ENCODE measurements around the gene ADK. TPM values are rescaled to one million over a fixed set of nuclear protein-coding genes. Genes with fewer than 3 reads are reported as not detected.

The ADK gene
- total and polyA plus RNA-seq, 2 of the 13 experiments (the other 11 are each of a cell fraction or from before 2014, with no cell fraction given): 48.6 to 79.1 TPM

- TF ChIP-seq ZFP82 (CRISPR knock-in tag; IDR thresholded peaks at IDR 0.05; ENCODE audit: borderline replicate concordance) (no peak), ZBTB1 (CRISPR knock-in tag; IDR thresholded peaks at IDR 0.05; ENCODE audit: borderline replicate concordance) (no peak), ZBTB38 (CRISPR knock-in tag; IDR thresholded peaks at IDR 0.05) (no peak), THAP8 (CRISPR knock-in tag; IDR thresholded peaks at IDR 0.05; ENCODE audit: borderline replicate concordance) (no peak), ZNF562 (CRISPR knock-in tag; IDR thresholded peaks at IDR 0.05; ENCODE audit: borderline replicate concordance) (no peak)
- TF ChIP-seq, protein P1, sequence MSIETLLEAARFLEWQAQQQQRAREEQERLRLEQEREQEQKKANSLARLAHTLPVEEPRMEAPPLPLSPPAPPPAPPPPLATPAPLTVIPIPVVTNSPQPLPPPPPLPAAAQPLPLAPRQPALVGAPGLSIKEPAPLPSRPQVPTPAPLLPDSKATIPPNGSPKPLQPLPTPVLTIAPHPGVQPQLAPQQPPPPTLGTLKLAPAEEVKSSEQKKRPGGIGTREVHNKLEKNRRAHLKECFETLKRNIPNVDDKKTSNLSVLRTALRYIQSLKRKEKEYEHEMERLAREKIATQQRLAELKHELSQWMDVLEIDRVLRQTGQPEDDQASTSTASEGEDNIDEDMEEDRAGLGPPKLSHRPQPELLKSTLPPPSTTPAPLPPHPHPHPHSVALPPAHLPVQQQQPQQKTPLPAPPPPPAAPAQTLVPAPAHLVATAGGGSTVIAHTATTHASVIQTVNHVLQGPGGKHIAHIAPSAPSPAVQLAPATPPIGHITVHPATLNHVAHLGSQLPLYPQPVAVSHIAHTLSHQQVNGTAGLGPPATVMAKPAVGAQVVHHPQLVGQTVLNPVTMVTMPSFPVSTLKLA (IDR thresholded peaks at IDR 0.05): no peak
Observed at GRCh38 chr10:74344306-74344705, 193.3 kb downstream of the ADK start (continued).

- peaks cover 13% of the 10 kb centered on the region for H3K4me1 ChIP-seq (ENCODE audit: insufficient read depth, low read length)
- H3K27ac ChIP-seq (ENCODE audit: extremely low read length, insufficient read depth, low read length): peak overlapping the region; percentile 30
- ChIA-PET POLR2A (no interaction called here), CTCF (ENCODE audit: low intra/inter-chr PET ratio, low total read pairs) (no interaction called here)
- no peaks in the 10 kb centered on the region for H3K27me3 ChIP-seq (ENCODE audit: control insufficient read depth in 1 of 2, insufficient read depth in 2 of 2, low read length in 2 of 2)
- no peaks in the 10 kb centered on the region for H3K79me2 ChIP-seq (ENCODE audit: insufficient read depth, low read length)
- H4K20me1 ChIP-seq (ENCODE audit: insufficient read depth, low read length): no peaks in the 10 kb centered on the region
- H3K9me3 ChIP-seq (ENCODE audit: low read length): peaks cover 8% of the 10 kb centered on the region; the same call in 1 of the 2 replicates
- H3K9ac ChIP-seq (ENCODE audit: insufficient read depth, low read depth, low read length): no peak overlapping the region
- intact Hi-C loops (cut with micrococcal nuclease; ENCODE audit: unreplicated experiment): no loop called here
- WGBS (ENCODE audit: low lambda C conversion rate): 100% methylated on average over 6 of the region's 6 CpGs
- no TSS peak for BruUV-seq (replicated peaks)
- peaks cover 2 to 4% of the 10 kb centered on the region in 2 experiments; a peak in 1 of 5 replicates for H3K36me3 ChIP-seq (replicated peaks in 1 of 2; ENCODE audit: control insufficient read depth in 1 of 2, insufficient read depth in 2 of 2, low read length in 2 of 2)
- H2AFZ ChIP-seq (ENCODE audit: low read length): no peak overlapping the region
- H3K4me2 ChIP-seq (ENCODE audit: low read depth, low read length): no peak overlapping the region
- in situ Hi-C loops (cut with HindIII; ENCODE audit: extremely low pct_ligation_motif_present, low pct_unique_long_range_greater_than_20kb): no loop called here
- ATAC-seq: peak; percentile 75
- H3K4me3 ChIP-seq (replicated peaks in 1 of 3; ENCODE audit: insufficient read depth in 1 of 3, low read depth in 2 of 3, low read length in 3 of 3): no peak overlapping the region
- DNase-seq (ENCODE audit: low spot score): peak; percentile 30
- no peak for FAIRE-seq
- TF ChIP-seq POGZ (CRISPR knock-in tag; IDR thresholded peaks at IDR 0.05) (0 out of 2 replicates have a peak, but pooled peaks have one; percentile 43), ZNF225 (CRISPR knock-in tag; IDR thresholded peaks at IDR 0.05) (no peak), ZNF281 (CRISPR knock-in tag; IDR thresholded peaks at IDR 0.05; ENCODE audit: borderline replicate concordance) (peak; percentile 90), ZNF644 (CRISPR knock-in tag; IDR thresholded peaks at IDR 0.05; ENCODE audit: low read depth) (peak; percentile 55; the same call in 1 of the 2 replicates), CBX2 (IDR thresholded peaks at IDR 0.05; ENCODE audit: low read depth, low read length) (no peak), CBX2 (CRISPR knock-in tag; IDR thresholded peaks at IDR 0.05; ENCODE audit: low read depth) (no peak), DNMT3B (CRISPR knock-in tag; conservative IDR thresholded peaks at IDR 0.05) (no peak), HNF4A (CRISPR knock-in tag; IDR thresholded peaks at IDR 0.05) (peak; percentile 62), ZBTB7B (CRISPR knock-in tag; IDR thresholded peaks at IDR 0.05) (0 out of 2 replicates have a peak, but pooled peaks have one; percentile 18), EP300 (IDR thresholded peaks at IDR 0.05; ENCODE audit: low read depth in 2 of 2, low read length in 2 of 2) (no peak), EP300 (CRISPR knock-in tag; IDR thresholded peaks at IDR 0.05; ENCODE audit: borderline replicate concordance) (no peak), ZNF274 (CRISPR knock-in tag; IDR thresholded peaks at IDR 0.05) (no peak)
- TF ChIP-seq, protein P2, sequence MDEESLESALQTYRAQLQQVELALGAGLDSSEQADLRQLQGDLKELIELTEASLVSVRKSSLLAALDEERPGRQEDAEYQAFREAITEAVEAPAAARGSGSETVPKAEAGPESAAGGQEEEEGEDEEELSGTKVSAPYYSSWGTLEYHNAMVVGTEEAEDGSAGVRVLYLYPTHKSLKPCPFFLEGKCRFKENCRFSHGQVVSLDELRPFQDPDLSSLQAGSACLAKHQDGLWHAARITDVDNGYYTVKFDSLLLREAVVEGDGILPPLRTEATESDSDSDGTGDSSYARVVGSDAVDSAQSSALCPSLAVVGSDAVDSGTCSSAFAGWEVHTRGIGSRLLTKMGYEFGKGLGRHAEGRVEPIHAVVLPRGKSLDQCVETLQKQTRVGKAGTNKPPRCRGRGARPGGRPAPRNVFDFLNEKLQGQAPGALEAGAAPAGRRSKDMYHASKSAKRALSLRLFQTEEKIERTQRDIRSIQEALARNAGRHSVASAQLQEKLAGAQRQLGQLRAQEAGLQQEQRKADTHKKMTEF (CRISPR knock-in tag; IDR thresholded peaks at IDR 0.05): no peak
Observed at GRCh38 chr10:74347522-74347921, 196.5 kb downstream of the ADK start.
